Neutrophil (primary cell): ENCODE measurements around the gene RNPEP.

ENCODE experiments used
- H3K27ac ChIP-seq: fragments of 200-600 bp; sonication (generic); 2 replicates; pipeline ENCODE4 v1.5.1; 2016; ENCODE audit warnings: mild to moderate bottlenecking, moderate library complexity
- H3K27me3 ChIP-seq: fragments of 200-600 bp; sonication (generic); 2 replicates; pipeline ENCODE4 v1.6.0; 2016; ENCODE audit warnings: mild to moderate bottlenecking
- H3K36me3 ChIP-seq: fragments of 200-600 bp; sonication (generic); 2 replicates; pipeline ENCODE4 v1.5.1; 2017
- H3K4me1 ChIP-seq, 2 experiments: fragments of 200-600 bp in 1 of 2; sonication (generic) in 1 of 2; 1 replicate in 1 of 2; 2 replicates in 1 of 2; pipeline versions ENCODE4 v1.5.1 to v1.6.1; 2013 to 2016; ENCODE audit warnings: low read depth in 1 of 2, low read length in 1 of 2, mild to moderate bottlenecking in 1 of 2, moderate library complexity in 1 of 2; ENCODE audit not compliant: control insufficient read depth in 1 of 2, insufficient read depth in 1 of 2
- H3K4me3 ChIP-seq, 2 experiments: fragments of 200-600 bp in 1 of 2; sonication (generic) in 1 of 2; 1 replicate in 1 of 2; 2 replicates in 1 of 2; pipeline ENCODE4 v1.5.1; 2013 to 2016; ENCODE audit warnings: low read depth in 1 of 2, low read length in 1 of 2, mild to moderate bottlenecking in 1 of 2, moderate library complexity in 1 of 2
- H3K9me3 ChIP-seq: fragments of 200-600 bp; sonication (generic); 2 replicates; pipeline ENCODE4 v1.5.1; 2016
- TF ChIP-seq, protein P1 (sequence below): fragments of 200-600 bp; sonication (generic); IDR thresholded peaks from 2 replicates; pipeline ENCODE4 v1.5.1; 2016; ENCODE audit warnings: antibody characterized with exemption

RNPEP gene

DNA sequence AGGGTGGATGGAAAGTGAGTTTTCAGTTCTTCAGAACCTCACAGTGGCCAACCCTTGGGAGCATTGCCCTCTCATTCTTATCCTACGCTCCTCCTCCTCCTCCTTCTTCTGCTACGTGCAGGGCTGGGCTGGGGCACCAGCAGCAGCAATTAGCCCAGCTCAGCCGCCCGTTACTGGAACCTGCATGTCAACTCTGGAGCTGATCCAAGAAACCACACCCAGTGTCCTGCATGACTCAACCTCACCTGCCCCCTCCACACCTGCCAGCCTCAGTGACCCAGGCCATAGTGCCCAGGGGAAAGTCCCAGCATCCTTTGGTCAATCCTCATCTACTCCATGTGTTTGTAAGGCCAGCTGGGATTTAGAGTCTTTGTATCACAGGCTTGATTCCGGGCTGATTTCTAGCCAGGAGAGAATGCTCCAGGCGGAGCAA, 40.6 kb downstream of the RNPEP start:
- Histone ChIP-seq H3K4me1 (no peaks in the 10 kb centered on the region), H3K27me3 (peaks cover 16% of the 10 kb centered on the region), H3K4me3 (no peak overlapping the region), H3K27ac (no peak overlapping the region), H3K36me3 (no peaks in the 10 kb centered on the region), H3K9me3 (no peaks in the 10 kb centered on the region)
- TF ChIP-seq, protein P1, sequence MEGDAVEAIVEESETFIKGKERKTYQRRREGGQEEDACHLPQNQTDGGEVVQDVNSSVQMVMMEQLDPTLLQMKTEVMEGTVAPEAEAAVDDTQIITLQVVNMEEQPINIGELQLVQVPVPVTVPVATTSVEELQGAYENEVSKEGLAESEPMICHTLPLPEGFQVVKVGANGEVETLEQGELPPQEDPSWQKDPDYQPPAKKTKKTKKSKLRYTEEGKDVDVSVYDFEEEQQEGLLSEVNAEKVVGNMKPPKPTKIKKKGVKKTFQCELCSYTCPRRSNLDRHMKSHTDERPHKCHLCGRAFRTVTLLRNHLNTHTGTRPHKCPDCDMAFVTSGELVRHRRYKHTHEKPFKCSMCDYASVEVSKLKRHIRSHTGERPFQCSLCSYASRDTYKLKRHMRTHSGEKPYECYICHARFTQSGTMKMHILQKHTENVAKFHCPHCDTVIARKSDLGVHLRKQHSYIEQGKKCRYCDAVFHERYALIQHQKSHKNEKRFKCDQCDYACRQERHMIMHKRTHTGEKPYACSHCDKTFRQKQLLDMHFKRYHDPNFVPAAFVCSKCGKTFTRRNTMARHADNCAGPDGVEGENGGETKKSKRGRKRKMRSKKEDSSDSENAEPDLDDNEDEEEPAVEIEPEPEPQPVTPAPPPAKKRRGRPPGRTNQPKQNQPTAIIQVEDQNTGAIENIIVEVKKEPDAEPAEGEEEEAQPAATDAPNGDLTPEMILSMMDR: no peak

DNA sequence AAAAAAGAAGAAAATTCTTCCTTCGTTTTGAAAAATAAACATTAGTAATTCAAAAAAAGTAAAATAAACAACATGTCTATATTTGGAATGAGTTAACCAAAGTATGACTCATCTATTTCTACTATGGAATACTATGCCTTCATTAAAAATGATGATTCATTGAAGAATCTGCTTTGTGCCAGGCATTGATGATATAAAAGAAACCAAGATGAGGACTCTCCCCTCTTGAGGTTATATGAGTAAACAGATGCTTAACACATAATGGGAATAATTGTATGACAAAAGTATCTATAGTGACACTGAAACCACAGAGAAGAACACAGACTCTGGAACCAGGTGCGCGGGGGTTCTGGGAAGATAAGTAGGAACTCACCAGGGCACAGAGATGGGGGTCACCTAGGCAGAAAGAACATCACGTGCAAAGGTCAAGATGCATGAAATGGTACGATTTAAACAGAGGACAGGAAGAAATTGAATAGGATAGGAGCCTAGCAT, 46.8 kb downstream of the RNPEP start:
- TF ChIP-seq, protein P1: no peak
- no peaks in the 10 kb centered on the region for H3K36me3 ChIP-seq
- H3K27me3 ChIP-seq: peaks cover 6% of the 10 kb centered on the region
- no peaks in the 10 kb centered on the region for H3K9me3 ChIP-seq
- H3K4me3 ChIP-seq: no peak overlapping the region
- no peak overlapping the region for H3K27ac ChIP-seq
- no peaks in the 10 kb centered on the region for H3K4me1 ChIP-seq

DNA sequence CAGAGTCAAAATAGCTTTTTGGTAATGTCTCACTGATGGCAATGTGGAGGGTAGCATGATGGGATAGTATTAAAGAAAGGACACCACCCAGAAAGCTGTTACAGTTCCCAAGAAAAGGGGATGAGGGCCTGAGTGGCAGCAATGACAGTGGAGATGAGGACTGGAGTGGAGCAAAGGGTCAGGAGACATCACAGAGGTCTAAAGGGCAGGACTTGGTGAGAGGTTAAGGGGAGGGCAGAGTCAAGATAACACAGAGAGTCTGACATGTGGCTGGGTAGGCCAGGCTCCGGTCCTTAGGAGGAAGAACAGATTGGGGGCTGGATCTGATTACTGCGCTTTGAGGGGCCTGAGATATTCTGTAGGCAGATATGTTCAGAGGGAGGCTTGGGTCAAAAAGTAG, 47.3 kb downstream of the RNPEP start:
- no peak overlapping the region for H3K27ac ChIP-seq
- TF ChIP-seq, protein P1: no peak
- H3K4me1 ChIP-seq: no peaks in the 10 kb centered on the region
- no peaks in the 10 kb centered on the region for H3K9me3 ChIP-seq
- peaks cover 9% of the 10 kb centered on the region for H3K27me3 ChIP-seq
- H3K4me3 ChIP-seq: no peak overlapping the region
- H3K36me3 ChIP-seq: no peaks in the 10 kb centered on the region

DNA sequence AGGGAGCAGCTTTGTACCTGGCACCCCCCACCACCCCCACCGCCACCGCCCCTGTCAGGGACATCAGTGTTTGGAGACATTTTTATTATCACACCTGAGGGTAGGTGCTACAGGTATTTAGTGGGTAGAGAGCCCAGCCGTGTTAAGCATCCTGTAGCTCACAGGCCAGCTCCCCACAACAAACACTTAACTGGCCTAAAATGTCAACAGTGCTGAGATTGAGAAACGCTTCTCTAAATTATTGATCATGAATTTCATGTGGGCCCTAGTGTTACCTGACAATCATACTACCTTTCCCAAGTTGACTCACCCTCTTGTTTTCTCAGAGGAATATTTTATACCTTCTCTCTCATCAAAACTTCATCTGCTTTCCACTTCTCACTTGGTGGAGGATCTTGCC, 49.3 kb downstream of the RNPEP start:
- H3K36me3 ChIP-seq: no peaks in the 10 kb centered on the region
- no peak overlapping the region for H3K4me3 ChIP-seq
- H3K4me1 ChIP-seq: no peaks in the 10 kb centered on the region
- no peak overlapping the region for H3K27ac ChIP-seq
- TF ChIP-seq, protein P1: no peak
- peaks cover 9% of the 10 kb centered on the region for H3K27me3 ChIP-seq
- H3K9me3 ChIP-seq: no peaks in the 10 kb centered on the region

DNA sequence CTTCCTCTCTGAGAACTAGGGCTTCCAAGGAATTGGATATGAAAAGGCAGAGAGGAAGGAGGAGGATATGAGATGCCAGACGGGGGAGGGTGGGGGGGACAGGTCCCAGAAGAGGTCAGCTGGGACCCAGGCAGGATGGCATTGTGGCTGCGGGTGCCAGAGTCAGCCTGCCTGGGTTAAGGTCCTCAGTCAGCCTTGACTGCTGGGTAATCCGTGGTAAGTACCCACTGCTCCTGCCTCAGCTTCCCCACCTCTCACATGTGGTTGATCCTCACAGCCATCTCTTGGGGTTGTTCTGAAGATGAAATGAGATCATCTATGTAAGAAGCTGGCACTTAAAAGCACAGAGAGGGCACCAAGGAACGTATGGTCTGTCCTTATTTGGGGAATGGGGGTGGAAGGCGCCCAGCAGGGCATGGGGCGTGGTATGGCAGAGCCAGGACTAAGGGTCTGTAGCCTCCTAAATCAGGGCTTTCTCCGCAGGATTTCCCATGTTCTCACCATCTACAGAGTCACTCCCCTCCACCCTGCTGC, 51.8 kb downstream of the RNPEP start:
- no peak overlapping the region for H3K27ac ChIP-seq
- TF ChIP-seq, protein P1: no peak
- peaks cover 9% of the 10 kb centered on the region for H3K27me3 ChIP-seq
- no peak overlapping the region for H3K4me3 ChIP-seq
- H3K4me1 ChIP-seq: no peaks in the 10 kb centered on the region
- H3K36me3 ChIP-seq: no peaks in the 10 kb centered on the region
- H3K9me3 ChIP-seq: no peaks in the 10 kb centered on the region
